HG02885 (cell line): Measurements from ENCODE around the gene TAS2R39.

Experiments
- ATAC-seq: cut with Tn5 transposase; IDR thresholded peaks from one replicate; pipeline ENCODE4 v1.9.1; 2021; ENCODE audit warnings: mild to moderate bottlenecking; ENCODE audit not compliant: unreplicated experiment, poor library complexity

TAS2R39 gene

GRCh38 chr7:143214789-143215679, 31.8 kb downstream of the TAS2R39 start:
- peak; percentile 92 for ATAC-seq

DNA sequence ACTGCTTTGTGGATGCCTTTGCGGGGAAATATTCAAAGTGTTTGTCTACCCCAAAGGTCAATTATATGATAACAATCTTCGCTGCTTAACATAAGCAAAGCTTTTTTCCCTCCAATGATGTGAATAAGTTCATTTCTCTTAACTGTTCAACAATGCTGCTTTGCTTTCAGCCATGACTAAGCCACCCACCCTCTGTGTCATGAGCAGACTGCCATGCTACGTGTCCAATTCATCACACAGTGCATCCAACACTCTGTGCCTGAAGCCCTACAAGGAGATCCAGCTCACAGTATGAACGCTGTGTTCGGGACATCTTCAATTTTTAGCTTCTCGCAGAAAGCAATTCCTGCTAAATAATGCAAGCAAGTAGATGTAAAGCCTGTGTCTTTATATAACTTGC, 32.9 kb downstream of the TAS2R39 start:
- ATAC-seq = no peak

DNA sequence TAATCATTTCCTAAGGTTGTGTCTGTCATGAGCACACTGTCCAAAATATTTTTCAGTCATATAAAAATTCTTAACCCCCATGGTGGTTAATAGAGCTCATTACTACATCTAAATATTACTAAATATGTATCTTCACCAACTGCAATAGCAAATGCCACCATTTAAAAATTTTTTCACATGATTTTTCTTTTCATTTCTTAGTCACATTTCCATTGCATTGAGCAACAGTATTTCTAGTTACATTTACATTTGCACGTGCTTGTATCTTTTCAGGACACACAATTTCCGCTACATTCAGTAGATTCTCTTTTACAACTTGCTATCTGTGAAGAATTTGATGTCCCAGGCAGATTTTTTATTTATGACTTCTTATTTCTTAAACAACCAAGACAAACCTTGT, 33.5 kb downstream of the TAS2R39 start:
- no peak for ATAC-seq

DNA sequence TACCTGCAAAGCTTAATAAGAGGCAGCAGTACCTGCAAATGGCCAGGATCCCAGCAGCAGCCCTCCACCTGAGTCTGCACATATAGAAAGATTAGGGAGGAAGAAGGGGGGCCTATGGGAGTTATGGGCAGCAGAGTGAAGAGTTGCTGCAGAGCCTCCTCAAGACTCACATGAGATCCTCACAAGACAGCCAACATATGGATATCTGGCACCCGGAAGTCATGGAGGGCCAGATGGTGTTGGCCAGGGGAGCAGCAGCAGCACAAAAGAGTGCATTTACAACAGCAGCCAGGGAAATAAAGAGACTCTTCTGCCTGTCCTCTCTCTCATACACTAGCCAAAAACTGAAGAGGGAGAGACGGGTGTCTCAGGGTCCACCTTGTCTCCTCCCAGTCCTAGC, 34.6 kb downstream of the TAS2R39 start:
- no peak for ATAC-seq

GRCh38 chr7:143221286-143221685, 38.1 kb downstream of the TAS2R39 start:
- ATAC-seq = no peak

DNA sequence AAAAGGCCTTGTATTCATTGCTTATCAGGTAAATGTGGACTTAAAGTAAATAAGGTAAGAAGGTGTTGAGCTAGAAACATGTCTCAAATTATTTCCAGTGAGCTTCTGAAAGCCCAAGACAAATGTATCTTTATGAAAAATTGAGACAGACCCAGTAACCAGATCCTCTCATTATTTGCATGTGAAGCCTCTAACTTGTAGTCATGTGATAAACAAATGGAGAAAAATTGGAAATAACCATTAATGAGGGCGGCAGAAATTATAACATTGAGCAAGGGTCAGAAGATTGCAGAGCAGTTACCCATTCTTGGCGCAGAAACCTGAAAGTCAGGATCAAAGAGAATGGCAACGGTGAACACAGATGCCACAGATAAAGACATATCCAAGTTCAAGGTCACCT, 38.5 kb downstream of the TAS2R39 start, which contains the start of gene TAS2R40:
Gene TAS2R40 (plus strand): TSS at position 301 of the 400 bp plus-strand sequence. CDS start 42 bp downstream, at position 343.
- ATAC-seq = no peak

DNA sequence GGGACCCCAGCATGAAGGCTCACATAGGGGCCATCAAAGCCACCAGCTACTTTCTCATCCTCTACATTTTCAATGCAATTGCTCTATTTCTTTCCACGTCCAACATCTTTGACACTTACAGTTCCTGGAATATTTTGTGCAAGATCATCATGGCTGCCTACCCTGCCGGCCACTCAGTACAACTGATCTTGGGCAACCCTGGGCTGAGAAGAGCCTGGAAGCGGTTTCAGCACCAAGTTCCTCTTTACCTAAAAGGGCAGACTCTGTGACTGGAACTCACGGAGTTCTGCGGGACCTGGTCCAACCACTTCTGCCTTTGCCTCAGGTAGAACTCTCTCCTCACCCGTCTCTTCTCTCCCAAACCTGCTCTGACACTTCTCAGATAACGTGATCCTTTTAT, 39.6 kb downstream of the TAS2R39 start:
- ATAC-seq = no peak

GRCh38 chr7:143223784-143224183, 40.6 kb downstream of the TAS2R39 start:
- ATAC-seq = no peak

DNA sequence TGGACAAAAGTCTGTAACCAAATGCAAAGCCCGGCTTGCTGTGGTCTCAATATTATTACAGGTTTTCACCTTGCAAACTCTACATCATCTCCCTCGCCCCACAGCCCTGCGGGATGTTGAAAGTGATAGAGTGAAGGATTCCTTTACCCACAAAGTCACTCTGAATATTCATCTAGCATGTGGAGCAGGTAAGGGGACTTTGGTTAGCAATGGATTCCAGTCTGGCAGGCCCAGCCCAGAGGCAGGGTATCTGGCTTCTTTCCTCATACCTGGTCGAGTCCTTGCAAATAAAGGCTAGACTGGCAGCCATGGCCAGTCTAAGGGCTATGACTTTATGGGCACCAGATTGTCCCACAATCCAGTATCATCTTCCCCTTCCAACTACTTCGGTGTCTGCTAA, 41.8 kb downstream of the TAS2R39 start:
- no peak for ATAC-seq

DNA sequence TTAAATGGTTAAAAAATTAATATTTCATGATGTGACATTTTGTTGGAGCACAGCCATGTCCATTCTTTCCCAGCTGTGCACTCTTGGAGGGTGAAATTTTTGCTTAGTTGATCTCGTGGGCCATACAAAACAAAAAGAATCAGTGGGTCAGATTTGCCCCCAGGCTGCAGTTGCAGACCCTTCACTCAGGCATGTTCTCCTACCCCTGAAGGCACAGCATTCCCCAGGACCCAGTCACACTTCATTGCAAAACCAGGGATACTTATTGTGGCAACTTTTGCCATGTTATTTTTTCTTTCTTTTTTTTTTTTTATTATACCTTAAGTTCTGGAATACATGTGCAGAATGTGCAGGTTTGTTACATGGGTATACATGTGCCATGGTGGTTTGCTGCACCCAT, 44.6 kb downstream of the TAS2R39 start:
- no peak for ATAC-seq

- no peak for ATAC-seq
Measured at GRCh38 chr7:143229054-143229790, 46.0 kb downstream of the TAS2R39 start.

GRCh38 chr7:143230602-143231457, 47.6 kb downstream of the TAS2R39 start:
- no peak for ATAC-seq
